Gastroesophageal sphincter (tissue), 4 donors: ENCODE measurements around the gene TRIM8. TPM values are rescaled to one million over a fixed set of nuclear protein-coding genes. Genes with fewer than 3 reads are reported as not detected.

ENCODE experiments used
- ATAC-seq: fragments of 150-250 bp; one replicate; pipeline ENCODE4 v1.9.1; 2016; ENCODE audit warnings: mild to moderate bottlenecking, moderate library complexity
- H3K27ac ChIP-seq, 4 donors: fragments of 200-600 bp; sonication (generic) in 3 of 4; 1 replicate in 3 of 4; 2 replicates in 1 of 4; pipeline ENCODE4 v1.5.1; 2016 to 2019
- H3K27me3 ChIP-seq: fragments of 200-600 bp; sonication (generic); one replicate; pipeline ENCODE4 v1.5.1; 2019
- H3K36me3 ChIP-seq, 2 donors: fragments of 200-600 bp; sonication (generic); one replicate each; pipeline ENCODE4 v1.5.1; 2019; ENCODE audit warnings: control low read depth in 1 of 2
- H3K4me1 ChIP-seq, 3 donors: fragments of 200-600 bp; sonication (generic); 1 replicate in 2 of 3; 2 replicates in 1 of 3; pipeline ENCODE4 v1.5.1; 2016 to 2019; ENCODE audit warnings: control low read depth in 2 of 3
- H3K4me3 ChIP-seq, 2 donors: fragments of 200-600 bp; sonication (generic); one replicate each; pipeline ENCODE4 v1.5.1; 2019; ENCODE audit warnings: mild to moderate bottlenecking in 1 of 2, moderate library complexity in 1 of 2
- H3K9me3 ChIP-seq, 3 donors: fragments of 200-600 bp; sonication (generic); one replicate each; pipeline ENCODE4 v1.5.1; 2017 to 2019; ENCODE audit warnings: control low read depth in 2 of 3
- EP300 ChIP-seq: sonication (generic); formaldehyde crosslinking; IDR thresholded peaks from one replicate; pipeline ENCODE4 v1.6.1; 2017; ENCODE audit warnings: antibody characterized with exemption, mild to moderate bottlenecking
- POLR2A ChIP-seq, 2 donors: fragments of 450-650 bp; IDR thresholded peaks; one replicate each; pipeline ENCODE4 v1.6.1; 2017; ENCODE audit warnings: antibody characterized with exemption in 2 of 2, mild to moderate bottlenecking in 2 of 2, moderate library complexity in 1 of 2
- POLR2AphosphoS5 ChIP-seq: sonication (generic); formaldehyde crosslinking; IDR thresholded peaks from one replicate; pipeline ENCODE4 v1.6.1; 2017; ENCODE audit warnings: antibody characterized with exemption
- WGBS, 2 donors: methylation state at CpG; one replicate each; pipeline ENCODE4 v1.1.5; 2018; ENCODE audit warnings: low coverage in 1 of 2; 5-methylcytosine and 5-hydroxymethylcytosine counted together
- total RNA-seq, 4 donors: library from RNA; depleted of rRNA; stranded (reverse); fragments of >200 nt; gene quantifications; one replicate each; pipeline ENCODE4 v1.1.0, GENCODE V29; 2016
- TF ChIP-seq, protein P1 (sequence below), 4 experiments: fragments of 200-600 bp in 2 of 4; fragments of 450-650 bp in 2 of 4; sonication (generic) in 1 of 4; IDR thresholded peaks; one replicate each; pipeline ENCODE4 v1.5.1; 2017 to 2019; ENCODE audit warnings: antibody characterized with exemption in 4 of 4, mild to moderate bottlenecking in 2 of 4, moderate library complexity in 2 of 4

The TRIM8 gene
- total RNA-seq, 4 donors from 2014 or later, result 96.7 to 171 (median 131) TPM

DNA sequence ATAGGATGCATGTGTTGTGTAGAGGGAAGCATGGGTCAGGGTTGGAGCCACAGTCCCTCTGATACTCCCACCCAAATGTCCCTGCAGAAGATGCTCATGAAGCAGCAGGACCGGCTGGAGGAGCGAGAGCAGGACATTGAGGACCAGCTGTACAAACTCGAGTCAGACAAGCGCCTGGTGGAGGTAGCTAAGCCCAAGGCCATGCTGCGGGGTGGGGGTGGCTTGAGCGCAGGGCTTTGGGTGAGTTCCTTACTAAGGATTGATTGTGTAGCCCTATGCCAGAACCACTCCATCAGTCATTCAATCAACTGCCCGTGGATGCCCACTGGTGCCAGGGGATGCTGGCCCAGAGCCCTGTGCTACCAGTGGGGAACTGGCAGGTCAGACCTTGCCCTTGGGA is 10.3 kb downstream of the TRIM8 start:
- peaks cover 0 to 89% of the 10 kb centered on the region in 2 donors for H3K36me3 ChIP-seq
- ATAC-seq, result no peak
- H3K27me3 ChIP-seq, result no peaks in the 10 kb centered on the region
- no CpG with 5 or more reads among the region's 7 CpGs for WGBS, 2 donors
- no peaks in the 10 kb centered on the region for H3K9me3 ChIP-seq
- peaks cover 0 to 79% (median 38%) of the 10 kb centered on the region in 3 donors for H3K4me1 ChIP-seq
- TF ChIP-seq POLR2AphosphoS5, result no peak
- TF ChIP-seq POLR2A (IDR thresholded peaks at IDR 0.05), result no peak
- TF ChIP-seq EP300, result no peak
- TF ChIP-seq, protein P1, sequence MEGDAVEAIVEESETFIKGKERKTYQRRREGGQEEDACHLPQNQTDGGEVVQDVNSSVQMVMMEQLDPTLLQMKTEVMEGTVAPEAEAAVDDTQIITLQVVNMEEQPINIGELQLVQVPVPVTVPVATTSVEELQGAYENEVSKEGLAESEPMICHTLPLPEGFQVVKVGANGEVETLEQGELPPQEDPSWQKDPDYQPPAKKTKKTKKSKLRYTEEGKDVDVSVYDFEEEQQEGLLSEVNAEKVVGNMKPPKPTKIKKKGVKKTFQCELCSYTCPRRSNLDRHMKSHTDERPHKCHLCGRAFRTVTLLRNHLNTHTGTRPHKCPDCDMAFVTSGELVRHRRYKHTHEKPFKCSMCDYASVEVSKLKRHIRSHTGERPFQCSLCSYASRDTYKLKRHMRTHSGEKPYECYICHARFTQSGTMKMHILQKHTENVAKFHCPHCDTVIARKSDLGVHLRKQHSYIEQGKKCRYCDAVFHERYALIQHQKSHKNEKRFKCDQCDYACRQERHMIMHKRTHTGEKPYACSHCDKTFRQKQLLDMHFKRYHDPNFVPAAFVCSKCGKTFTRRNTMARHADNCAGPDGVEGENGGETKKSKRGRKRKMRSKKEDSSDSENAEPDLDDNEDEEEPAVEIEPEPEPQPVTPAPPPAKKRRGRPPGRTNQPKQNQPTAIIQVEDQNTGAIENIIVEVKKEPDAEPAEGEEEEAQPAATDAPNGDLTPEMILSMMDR (IDR thresholded peaks at IDR 0.05), result no peak
- no peak overlapping the region for H3K4me3 ChIP-seq
- no peak overlapping the region for H3K27ac ChIP-seq

DNA sequence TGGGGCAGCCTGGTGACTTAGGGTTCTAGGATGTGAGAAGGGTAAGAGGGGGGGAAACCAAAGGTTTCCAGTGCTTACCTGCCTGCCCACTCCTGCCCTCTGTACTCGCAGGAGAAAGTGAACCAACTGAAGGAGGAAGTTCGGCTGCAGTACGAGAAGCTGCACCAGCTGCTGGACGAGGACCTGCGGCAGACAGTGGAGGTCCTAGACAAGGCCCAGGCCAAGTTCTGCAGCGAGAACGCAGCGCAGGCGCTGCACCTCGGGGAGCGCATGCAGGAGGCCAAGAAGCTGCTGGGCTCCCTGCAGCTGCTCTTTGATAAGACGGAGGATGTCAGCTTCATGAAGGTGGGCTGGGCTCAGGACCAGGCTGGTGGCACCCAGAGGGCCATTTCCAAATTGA is 10.7 kb downstream of the TRIM8 start:
- Histone ChIP-seq H3K9me3 (no peaks in the 10 kb centered on the region), H3K4me1 (peaks cover 0 to 75% (median 34%) of the 10 kb centered on the region in 3 donors), H3K27ac (no peak overlapping the region), H3K27me3 (no peaks in the 10 kb centered on the region), H3K36me3 (peaks cover 0 to 89% of the 10 kb centered on the region in 2 donors), H3K4me3 (no peak overlapping the region)
- TF ChIP-seq EP300, result no peak
- TF ChIP-seq, protein P1 (IDR thresholded peaks at IDR 0.05), result no peak
- no peak for TF ChIP-seq POLR2A (IDR thresholded peaks at IDR 0.05)
- no peak for TF ChIP-seq POLR2AphosphoS5
- WGBS, 2 donors, result 64 to 100% methylated on average over 1 to 3 of the region's 12 CpGs
- ATAC-seq, result no peak

DNA sequence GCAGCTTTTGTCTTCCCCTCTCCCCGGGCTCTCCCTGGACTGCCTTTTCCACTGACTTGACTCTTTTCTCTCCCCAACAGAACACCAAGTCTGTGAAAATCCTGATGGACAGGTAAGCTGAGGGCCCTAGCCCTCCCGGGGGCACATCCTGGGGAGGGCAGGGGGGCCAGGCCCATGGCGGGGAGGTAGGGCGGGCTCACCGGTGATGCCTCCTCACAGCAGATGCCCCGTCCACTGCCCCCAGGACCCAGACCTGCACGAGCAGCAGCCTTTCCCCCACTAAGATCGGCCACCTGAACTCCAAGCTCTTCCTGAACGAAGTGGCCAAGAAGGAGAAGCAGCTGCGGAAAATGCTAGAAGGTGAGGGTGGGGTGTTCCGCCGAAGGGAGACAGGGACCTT is 11.7 kb downstream of the TRIM8 start:
- 60% methylated on average over 1 of the region's 12 CpGs; no CpG with 5 or more reads in 1 of the 2 donors for WGBS, 2 donors
- Histone ChIP-seq H3K27me3 (no peaks in the 10 kb centered on the region), H3K36me3 (peaks cover 0 to 78% of the 10 kb centered on the region in 2 donors), H3K4me1 (peaks cover 0 to 74% (median 31%) of the 10 kb centered on the region in 3 donors), H3K4me3 (no peak overlapping the region), H3K27ac (no peak overlapping the region), H3K9me3 (no peaks in the 10 kb centered on the region)
- ATAC-seq, result no peak
- no peak for TF ChIP-seq POLR2AphosphoS5
- TF ChIP-seq POLR2A (IDR thresholded peaks at IDR 0.05), result no peak
- TF ChIP-seq, protein P1 (IDR thresholded peaks at IDR 0.05), result no peak

DNA sequence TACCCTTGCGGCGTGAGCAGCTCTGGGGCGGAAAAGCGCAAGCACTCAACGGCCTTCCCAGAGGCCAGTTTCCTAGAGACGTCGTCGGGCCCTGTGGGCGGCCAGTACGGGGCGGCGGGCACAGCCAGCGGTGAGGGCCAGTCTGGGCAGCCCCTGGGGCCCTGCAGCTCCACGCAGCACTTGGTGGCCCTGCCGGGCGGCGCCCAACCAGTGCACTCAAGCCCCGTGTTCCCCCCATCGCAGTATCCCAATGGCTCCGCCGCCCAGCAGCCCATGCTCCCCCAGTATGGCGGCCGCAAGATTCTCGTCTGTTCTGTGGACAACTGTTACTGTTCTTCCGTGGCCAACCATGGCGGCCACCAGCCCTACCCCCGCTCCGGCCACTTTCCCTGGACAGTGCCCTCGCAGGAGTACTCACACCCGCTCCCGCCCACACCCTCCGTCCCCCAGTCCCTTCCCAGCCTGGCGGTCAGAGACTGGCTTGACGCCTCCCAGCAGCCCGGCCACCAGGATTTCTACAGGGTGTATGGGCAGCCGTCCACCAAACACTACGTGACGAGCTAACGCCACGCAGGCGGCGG is 12.6 kb downstream of the TRIM8 start:
- TF ChIP-seq, protein P1 (IDR thresholded peaks at IDR 0.05), result no peak
- no peak for TF ChIP-seq EP300
- TF ChIP-seq POLR2A (IDR thresholded peaks at IDR 0.05), result no peak
- TF ChIP-seq POLR2AphosphoS5, result no peak
- Histone ChIP-seq H3K9me3 (no peaks in the 10 kb centered on the region), H3K27me3 (no peaks in the 10 kb centered on the region), H3K27ac (peak overlapping the region in 2 of 4 donors; percentile 52 to 65), H3K36me3 (peaks cover 0 to 70% of the 10 kb centered on the region in 2 donors), H3K4me1 (peaks cover 0 to 72% (median 26%) of the 10 kb centered on the region in 3 donors), H3K4me3 (no peak overlapping the region)
- ATAC-seq, result no peak
- 83 to 100% methylated on average over 3 to 10 of the region's 42 CpGs for WGBS, 2 donors

DNA sequence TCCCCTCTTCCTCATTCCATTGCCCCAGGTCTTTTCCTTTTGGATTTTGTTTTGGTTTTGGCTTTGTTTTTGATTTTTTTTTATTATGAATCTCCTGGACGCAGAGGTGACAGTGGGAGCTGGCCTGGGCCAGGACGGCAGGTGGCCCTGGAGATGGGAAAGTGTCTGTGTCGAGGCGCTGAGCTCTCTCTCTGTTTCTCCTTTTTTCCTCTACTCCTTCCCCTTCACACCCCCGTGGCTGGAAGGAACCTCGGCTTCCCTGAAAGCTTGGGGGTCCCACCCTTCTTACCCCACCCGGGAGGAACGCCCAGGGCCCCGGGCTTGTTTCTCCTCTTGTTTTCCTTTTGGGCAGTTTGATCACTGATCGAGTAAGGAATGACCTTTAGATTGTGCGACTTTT is 13.2 kb downstream of the TRIM8 start:
- peaks cover 0 to 64% of the 10 kb centered on the region in 2 donors for H3K36me3 ChIP-seq
- H3K4me1 ChIP-seq, result peaks cover 0 to 67% (median 21%) of the 10 kb centered on the region in 3 donors
- TF ChIP-seq, protein P1 (IDR thresholded peaks at IDR 0.05), result no peak
- TF ChIP-seq EP300 (no peak), POLR2A (IDR thresholded peaks at IDR 0.05) (no peak), POLR2AphosphoS5 (no peak)
- H3K4me3 ChIP-seq, result no peak overlapping the region
- no peak for ATAC-seq
- H3K27ac ChIP-seq, result peak overlapping the region in 2 of 4 donors; percentile 52 to 65
- no peaks in the 10 kb centered on the region for H3K9me3 ChIP-seq
- WGBS, 2 donors, result 63 to 71% methylated on average over 6 to 11 of the region's 11 CpGs
- H3K27me3 ChIP-seq, result no peaks in the 10 kb centered on the region
